ENCODE results near the gene PPP1R8. TPM values are rescaled to one million over a fixed set of nuclear protein-coding genes. Genes with fewer than 3 reads are reported as not detected.

Gene PPP1R8
- total and polyA plus RNA-seq, 7 experiments from 2014 or later, result 17.5 to 60.2 (median 39.5) TPM

DNA sequence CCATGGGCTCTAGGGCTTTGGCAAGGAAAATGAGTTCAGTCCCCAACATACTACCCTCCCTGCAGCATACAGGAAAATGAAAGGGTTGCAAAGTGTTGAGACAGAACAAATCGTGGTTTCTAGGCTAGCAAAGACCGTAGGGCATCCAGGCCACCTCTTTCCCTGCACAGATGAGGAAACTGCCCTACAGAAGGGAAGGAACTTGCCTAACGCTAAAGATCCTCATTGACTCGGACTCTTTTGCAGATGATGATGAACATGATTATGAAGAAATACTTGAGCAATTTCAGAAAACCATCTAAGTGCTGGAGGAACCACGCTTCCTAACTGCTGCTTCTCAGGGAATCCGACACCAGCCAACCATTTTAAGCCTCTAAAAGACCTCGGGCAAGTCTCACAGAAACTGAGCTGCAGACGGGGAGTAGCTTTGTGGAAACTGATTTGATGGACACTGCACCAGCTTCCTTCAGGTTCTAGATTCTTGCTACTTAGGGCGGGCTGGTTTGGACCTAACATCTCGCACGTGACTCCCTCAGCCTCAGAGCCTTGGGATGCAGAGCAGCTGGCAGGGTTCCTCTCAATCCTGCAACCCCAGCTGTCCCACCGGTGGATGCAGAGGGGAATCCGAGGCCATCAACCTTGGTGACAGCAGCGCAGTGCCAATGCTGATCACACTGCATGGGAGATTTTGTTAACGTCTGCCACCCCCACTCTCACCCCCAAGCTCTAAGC, 55.2 kb downstream of the PPP1R8 start:
- peaks cover 35 to 86% (median 69%) of the 10 kb centered on the region in 7 donors for H3K4me1 Mint-ChIP-seq
- no peaks in the 10 kb centered on the region for H3K27me3 ChIP-seq (ENCODE audit: control insufficient read depth in 2 of 2, insufficient read depth in 2 of 2, low read length in 2 of 2)
- no peak for DNase-seq
- no peaks in the 10 kb centered on the region for H3K27me3 Mint-ChIP-seq
- peak overlapping the region in 8 of 9 donors; percentile 46 to 94 (median 90) for H3K27ac Mint-ChIP-seq
- H3K27ac ChIP-seq (ENCODE audit: low read depth, low read length), result peak overlapping the region; percentile 66
- peak; percentile 52 for ATAC-seq
- H3K4me1 ChIP-seq (ENCODE audit: control insufficient read depth in 2 of 2, insufficient read depth in 2 of 2, low read length in 2 of 2), result peaks cover 29 to 34% of the 10 kb centered on the region in 2 donors
- intact Hi-C loops (cut with micrococcal nuclease), result loop anchor here in 1 of 2 donors (2.0 kb wide), 1 partner anchor 27 kb away; no protein-coding TSS in a partner anchor
- ChIA-PET CTCF (no interaction called here), POLR2A (interaction anchor here (0.8 to 3.3 kb wide), 3 partner anchors 11 to 17 kb away, joined by 4 to 36 read pairs (median 7); partner anchors contain the start of gene THEMIS2)
- peak overlapping the region in 5 of 10 donors; percentile 29 to 82 (median 45) for H3K4me3 Mint-ChIP-seq
- H3K4me3 ChIP-seq (ENCODE audit: low read length), result no peak overlapping the region
- H3K9me3 ChIP-seq (ENCODE audit: control insufficient read depth in 2 of 3, low read length in 3 of 3), result no peaks in the 10 kb centered on the region
- H3K36me3 Mint-ChIP-seq, result peaks cover 5 to 71% (median 44%) of the 10 kb centered on the region in 5 donors
- no peaks in the 10 kb centered on the region for H3K9me3 Mint-ChIP-seq
- peaks cover 0 to 61% (median 7%) of the 10 kb centered on the region in 3 experiments for H3K36me3 ChIP-seq (ENCODE audit: control insufficient read depth in 2 of 3, insufficient read depth in 3 of 3, low read length in 3 of 3)

- Histone ChIP-seq H3K4me3 (ENCODE audit: low read length) (peak overlapping the region; percentile 23), H3K27me3 (ENCODE audit: control insufficient read depth in 2 of 2, insufficient read depth in 2 of 2, low read length in 2 of 2) (no peaks in the 10 kb centered on the region), H3K27ac (ENCODE audit: low read depth, low read length) (peak overlapping the region; percentile 66), H3K4me1 (ENCODE audit: control insufficient read depth in 2 of 2, insufficient read depth in 2 of 2, low read length in 2 of 2) (peaks cover 34 to 37% of the 10 kb centered on the region in 2 donors), H3K9me3 (ENCODE audit: control insufficient read depth in 2 of 3, low read length in 3 of 3) (no peaks in the 10 kb centered on the region), H3K36me3 (ENCODE audit: control insufficient read depth in 2 of 3, insufficient read depth in 3 of 3, low read length in 3 of 3) (peaks cover 2 to 62% (median 7%) of the 10 kb centered on the region in 3 experiments)
- Mint-ChIP-seq H3K27me3 (no peaks in the 10 kb centered on the region), H3K9me3 (no peaks in the 10 kb centered on the region), H3K36me3 (peaks cover 5 to 73% (median 46%) of the 10 kb centered on the region in 5 donors), H3K27ac (peak overlapping the region in 7 of 9 donors; percentile 87 to 94 (median 92)), H3K4me1 (peaks cover 40 to 89% (median 73%) of the 10 kb centered on the region in 7 donors), H3K4me3 (peak overlapping the region in 7 of 10 donors; percentile 28 to 85 (median 50))
- intact Hi-C loops (cut with micrococcal nuclease), result loop anchor here in 1 of 2 donors (2.0 kb wide), 1 partner anchor 28 kb away; no protein-coding TSS in a partner anchor
- ChIA-PET POLR2A (interaction anchor here (0.8 to 3.3 kb wide), 5 partner anchors 9 to 782 kb away, joined by 3 to 36 read pairs (median 4); partner anchors contain the start of genes GMEB1 and THEMIS2), CTCF (interaction anchor here (0.8 to 1.1 kb wide), 2 partner anchors 17 to 29 kb away, joined by 3 read pairs; no protein-coding TSS in a partner anchor)
- DNase-seq (no peak), ATAC-seq (no peak)
Measured at GRCh38 chr1:27886353-27886679, 55.7 kb downstream of the PPP1R8 start.

DNA sequence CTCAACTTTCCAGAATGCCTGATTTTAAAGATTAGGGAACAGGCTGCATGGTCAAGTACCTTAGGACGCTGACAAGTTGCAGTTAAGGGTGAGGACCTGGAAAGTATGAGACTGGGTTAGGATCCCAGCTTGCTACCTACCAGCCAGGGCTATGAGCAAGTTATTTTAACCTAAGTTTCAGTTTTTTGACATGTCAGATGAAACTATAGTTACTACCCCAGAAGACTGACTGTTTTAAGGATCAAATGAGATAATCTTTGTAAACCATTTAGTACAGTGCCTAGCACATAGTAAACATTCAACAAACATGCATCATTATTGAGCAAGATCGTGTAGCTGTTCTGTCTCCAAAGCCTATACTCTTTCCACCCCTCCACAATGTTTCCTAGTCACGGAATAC, 56.2 kb downstream of the PPP1R8 start:
- Histone ChIP-seq H3K4me3 (ENCODE audit: low read length) (peak overlapping the region; percentile 23), H3K27ac (ENCODE audit: low read depth, low read length) (peak overlapping the region; percentile 66), H3K36me3 (ENCODE audit: control insufficient read depth in 2 of 3, insufficient read depth in 3 of 3, low read length in 3 of 3) (peaks cover 5 to 60% (median 7%) of the 10 kb centered on the region in 3 experiments), H3K9me3 (ENCODE audit: control insufficient read depth in 2 of 3, low read length in 3 of 3) (no peaks in the 10 kb centered on the region), H3K27me3 (ENCODE audit: control insufficient read depth in 2 of 2, insufficient read depth in 2 of 2, low read length in 2 of 2) (no peaks in the 10 kb centered on the region), H3K4me1 (ENCODE audit: control insufficient read depth in 2 of 2, insufficient read depth in 2 of 2, low read length in 2 of 2) (peaks cover 37 to 39% of the 10 kb centered on the region in 2 donors)
- Mint-ChIP-seq H3K36me3 (peaks cover 5 to 71% (median 51%) of the 10 kb centered on the region in 5 donors), H3K4me1 (peaks cover 44 to 92% (median 77%) of the 10 kb centered on the region in 7 donors), H3K27ac (peak overlapping the region; percentile 83 to 95 (median 92)), H3K9me3 (no peaks in the 10 kb centered on the region), H3K4me3 (peak overlapping the region; percentile 50 to 86 (median 74)), H3K27me3 (no peaks in the 10 kb centered on the region)
- CTCF ChIA-PET, result interaction anchor here (0.8 to 1.1 kb wide), 2 partner anchors 17 to 30 kb away, joined by 3 read pairs; no protein-coding TSS in a partner anchor
- intact Hi-C loops (cut with micrococcal nuclease), result loop anchor here in 1 of 2 donors (1.0 to 2.0 kb wide), 2 partner anchors 14 to 28 kb away; partner anchors contain the start of gene THEMIS2
- POLR2A ChIA-PET, result interaction anchor here (0.8 to 3.3 kb wide), 8 partner anchors 10 to 782 kb away, joined by 3 to 36 read pairs (median 4); partner anchors contain the start of genes DNAJC8, GMEB1 and THEMIS2
- DNase-seq, result no peak
- ATAC-seq, result no peak

DNA sequence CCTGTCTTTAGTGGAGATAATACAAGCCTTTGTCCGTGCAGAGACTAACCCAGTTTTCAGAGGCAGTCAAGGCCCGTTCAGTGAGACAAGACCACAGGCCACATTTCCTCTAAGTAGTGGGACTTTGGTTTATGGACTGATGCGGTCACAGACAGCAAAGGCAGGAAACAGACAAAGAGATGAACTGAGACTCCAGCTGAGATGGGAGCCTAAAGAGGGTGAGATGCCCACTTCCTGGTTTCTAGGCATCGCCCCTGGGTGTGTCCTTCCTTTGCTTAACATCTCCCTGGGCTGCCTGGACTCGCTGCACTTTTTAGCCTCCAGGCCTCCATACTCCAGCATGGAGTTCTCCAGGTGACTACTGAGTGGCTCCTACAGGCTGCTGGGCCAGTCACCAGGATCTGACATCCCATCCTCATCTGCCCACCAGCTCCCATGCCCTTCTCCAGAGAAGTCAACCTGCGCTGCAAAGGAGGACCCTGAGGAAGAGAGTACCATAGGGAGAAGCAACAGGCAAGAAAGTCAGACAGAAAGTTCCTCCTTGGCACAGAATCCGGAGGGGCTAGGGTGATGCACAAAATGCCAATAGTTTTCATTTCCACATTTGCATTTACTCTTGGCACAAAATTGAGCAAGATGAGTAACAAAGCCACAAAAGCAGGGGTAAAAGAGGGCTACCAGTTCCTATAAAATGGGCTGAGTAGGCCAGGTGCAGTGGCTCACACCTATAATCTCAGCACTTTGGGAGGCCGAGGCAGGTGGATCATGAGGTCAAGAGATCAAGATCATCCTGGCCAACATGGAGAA, 56.8 kb downstream of the PPP1R8 start:
- DNase-seq (peak in 7 of 9 donors; percentile 38 to 70 (median 47)), ATAC-seq (peak; percentile 58)
- no peaks in the 10 kb centered on the region for H3K27me3 ChIP-seq (ENCODE audit: control insufficient read depth in 2 of 2, insufficient read depth in 2 of 2, low read length in 2 of 2)
- CTCF ChIA-PET, result interaction anchor here (1.1 kb wide), 1 partner anchor 31 kb away, joined by 3 read pairs; no protein-coding TSS in a partner anchor
- peaks cover 42 to 45% of the 10 kb centered on the region in 2 donors for H3K4me1 ChIP-seq (ENCODE audit: control insufficient read depth in 2 of 2, insufficient read depth in 2 of 2, low read length in 2 of 2)
- H3K27ac Mint-ChIP-seq, result peak overlapping the region; percentile 83 to 95 (median 92)
- no peaks in the 10 kb centered on the region for H3K9me3 ChIP-seq (ENCODE audit: control insufficient read depth in 2 of 3, low read length in 3 of 3)
- no peaks in the 10 kb centered on the region for H3K27me3 Mint-ChIP-seq
- H3K36me3 Mint-ChIP-seq, result peaks cover 5 to 73% (median 55%) of the 10 kb centered on the region in 5 donors
- H3K36me3 ChIP-seq (ENCODE audit: control insufficient read depth in 2 of 3, insufficient read depth in 3 of 3, low read length in 3 of 3), result peaks cover 5 to 60% (median 7%) of the 10 kb centered on the region in 3 experiments
- POLR2A ChIA-PET, result interaction anchor here (0.6 to 3.3 kb wide), 11 partner anchors 8 to 781 kb away, joined by 3 to 36 read pairs (median 3); partner anchors contain the start of genes DNAJC8, GMEB1, SMPDL3B and THEMIS2
- intact Hi-C loops (cut with micrococcal nuclease), result loop anchor here in 1 of 2 donors (1.0 to 2.0 kb wide), 2 partner anchors 15 to 29 kb away; partner anchors contain the start of gene THEMIS2
- peak overlapping the region; percentile 23 for H3K4me3 ChIP-seq (ENCODE audit: low read length)
- H3K27ac ChIP-seq (ENCODE audit: low read depth, low read length), result peak overlapping the region; percentile 66
- no peaks in the 10 kb centered on the region for H3K9me3 Mint-ChIP-seq
- peak overlapping the region; percentile 50 to 86 (median 74) for H3K4me3 Mint-ChIP-seq
- peaks cover 48 to 96% (median 83%) of the 10 kb centered on the region in 7 donors for H3K4me1 Mint-ChIP-seq

DNA sequence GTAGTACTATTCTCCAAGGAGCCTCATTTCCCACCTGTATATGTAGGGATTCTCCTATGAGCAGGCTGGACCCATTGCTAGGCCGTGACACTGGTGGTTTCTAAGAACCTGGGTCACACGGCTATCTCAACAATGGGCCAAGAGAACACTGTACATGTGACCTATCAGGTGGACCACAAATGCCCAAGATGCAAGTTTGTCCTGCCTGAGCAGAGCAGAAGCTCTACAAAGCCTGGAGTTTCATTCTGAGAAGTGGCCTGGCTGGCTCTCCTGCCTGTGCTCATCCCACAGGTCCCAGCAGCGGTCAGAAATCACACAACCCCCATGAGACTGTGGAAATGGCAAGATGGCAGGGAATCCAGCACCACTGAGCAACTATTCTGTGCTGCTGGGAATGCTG, 58.9 kb downstream of the PPP1R8 start:
- H3K9me3 Mint-ChIP-seq, result no peaks in the 10 kb centered on the region
- H3K27ac Mint-ChIP-seq, result peak overlapping the region; percentile 48 to 94 (median 72)
- no peaks in the 10 kb centered on the region for H3K27me3 ChIP-seq (ENCODE audit: control insufficient read depth in 2 of 2, insufficient read depth in 2 of 2, low read length in 2 of 2)
- intact Hi-C loops (cut with micrococcal nuclease), result no loop called here
- H3K36me3 ChIP-seq (ENCODE audit: control insufficient read depth in 2 of 3, insufficient read depth in 3 of 3, low read length in 3 of 3), result peaks cover 7 to 60% (median 25%) of the 10 kb centered on the region in 3 experiments
- H3K4me3 ChIP-seq (ENCODE audit: low read length), result no peak overlapping the region
- no peaks in the 10 kb centered on the region for H3K9me3 ChIP-seq (ENCODE audit: control insufficient read depth in 2 of 3, low read length in 3 of 3)
- peaks cover 37 to 45% of the 10 kb centered on the region in 2 donors for H3K4me1 ChIP-seq (ENCODE audit: control insufficient read depth in 2 of 2, insufficient read depth in 2 of 2, low read length in 2 of 2)
- peaks cover 0 to 67% (median 45%) of the 10 kb centered on the region in 5 donors for H3K36me3 Mint-ChIP-seq
- ChIA-PET POLR2A (no interaction called here), CTCF (no interaction called here)
- H3K27me3 Mint-ChIP-seq, result no peaks in the 10 kb centered on the region
- ATAC-seq (no peak), DNase-seq (no peak)
- peaks cover 35 to 87% (median 82%) of the 10 kb centered on the region in 7 donors for H3K4me1 Mint-ChIP-seq
- peak overlapping the region in 4 of 10 donors; percentile 16 to 57 (median 32) for H3K4me3 Mint-ChIP-seq
- H3K27ac ChIP-seq (ENCODE audit: low read depth, low read length), result peak overlapping the region; percentile 36

Measured in naive thymus-derived CD4-positive, alpha-beta T cell (primary cell).